ES-I3 (cell line): ENCODE results near the gene CEP57.
"Not testable (repeated sequence)": the region's sequence is repeated elsewhere in the genome, so short reads cannot be mapped to it uniquely, and the experiment has no call there.

Experiments used
- H3K36me3 ChIP-seq: 2 replicates; pipeline ENCODE4 v1.6.1; 2013; ENCODE audit warnings: mild to moderate bottlenecking, low read length, control low read depth, moderate library complexity; ENCODE audit not compliant: insufficient read depth
- H3K4me1 ChIP-seq: 2 replicates; pipeline ENCODE4 v1.6.1; 2013; ENCODE audit warnings: mild to moderate bottlenecking, control low read depth, low read length; ENCODE audit not compliant: insufficient read depth
- H3K9ac ChIP-seq: 2 replicates; pipeline ENCODE4 v1.6.1; 2013; ENCODE audit warnings: low read depth, mild to moderate bottlenecking, low read length, moderate library complexity
- H3K9me3 ChIP-seq: 2 replicates; pipeline ENCODE4 v1.6.1; 2013; ENCODE audit warnings: mild to moderate bottlenecking, low read length, moderate library complexity; ENCODE audit not compliant: control insufficient read depth, insufficient read depth

Gene CEP57

GRCh38 chr11:95790933-95791708 is 823 bp downstream of the CEP57 start:
- no peaks in the 10 kb centered on the region for H3K36me3 ChIP-seq
- peak overlapping the region; percentile 81 for H3K9ac ChIP-seq
- no peaks in the 10 kb centered on the region for H3K9me3 ChIP-seq
- H3K4me1 ChIP-seq, result no peaks in the 10 kb centered on the region; the same call in 1 of the 2 replicates

DNA sequence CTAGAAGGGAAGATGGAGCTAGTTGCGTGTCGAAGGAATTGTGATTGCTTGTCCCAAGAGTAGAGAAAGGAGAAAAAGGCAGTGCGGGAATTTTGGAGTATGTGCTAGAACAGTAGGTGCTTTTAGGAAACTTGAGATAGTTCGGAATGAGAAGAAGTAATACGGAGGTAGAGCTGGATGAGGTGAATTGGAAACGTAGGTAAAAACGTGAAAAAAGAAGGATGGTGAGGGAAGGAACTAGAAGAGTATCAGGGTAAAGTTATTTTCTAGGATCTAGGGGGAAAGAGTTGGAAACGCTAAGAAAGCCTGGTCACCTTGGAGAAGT is 1.4 kb downstream of the CEP57 start:
- no peaks in the 10 kb centered on the region for H3K36me3 ChIP-seq
- H3K9me3 ChIP-seq, result no peaks in the 10 kb centered on the region
- H3K9ac ChIP-seq, result peak overlapping the region; percentile 81
- no peaks in the 10 kb centered on the region; the same call in 1 of the 2 replicates for H3K4me1 ChIP-seq

DNA sequence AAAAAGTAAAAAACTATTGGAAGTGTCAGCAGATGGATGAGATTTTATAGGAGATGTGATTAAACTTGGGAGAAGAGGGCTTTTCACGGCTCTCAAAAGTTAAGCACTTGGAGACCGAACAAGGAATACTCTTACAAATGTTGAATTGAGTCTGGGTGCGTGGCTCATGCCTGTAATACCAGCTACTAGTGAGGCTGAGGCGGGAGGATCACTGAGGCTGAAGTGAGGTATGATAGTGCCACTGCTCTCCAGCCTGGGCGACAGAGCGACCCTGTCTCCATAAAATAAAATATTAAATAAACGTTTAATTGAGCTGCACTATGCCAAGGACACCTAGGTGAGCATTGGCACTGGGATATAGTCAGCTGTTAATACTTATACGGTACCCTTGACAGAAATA is 1.9 kb downstream of the CEP57 start:
- 0 out of 2 replicates have a peak overlapping the region, but pooled peaks have one; percentile 81 for H3K9ac ChIP-seq

DNA sequence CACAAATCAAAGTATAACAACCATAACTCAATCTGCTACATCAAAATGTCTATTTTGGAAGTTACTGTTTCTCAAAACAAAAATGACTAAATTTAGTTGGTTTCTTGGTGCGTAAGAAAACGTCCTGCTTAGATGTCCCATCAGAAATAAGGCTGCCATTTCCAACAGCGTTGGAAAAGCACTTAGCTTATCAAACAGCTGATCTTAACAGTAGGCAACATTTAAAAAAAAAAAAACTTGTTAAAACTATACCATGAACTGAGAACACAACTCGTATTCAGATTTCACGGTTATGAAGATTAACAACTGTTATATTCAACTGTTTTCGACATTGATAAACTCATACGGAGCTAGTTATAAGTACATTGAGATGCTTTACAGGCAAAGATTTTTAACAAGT is 2.4 kb downstream of the CEP57 start:
- Histone ChIP-seq H3K9me3 (no peaks in the 10 kb centered on the region), H3K9ac (no peak overlapping the region), H3K36me3 (no peaks in the 10 kb centered on the region), H3K4me1 (no peaks in the 10 kb centered on the region; the same call in 1 of the 2 replicates)

More for the DNA sequence above, 1.9 kb downstream of the CEP57 start:
- Histone ChIP-seq H3K4me1 (no peaks in the 10 kb centered on the region; the same call in 1 of the 2 replicates), H3K36me3 (no peaks in the 10 kb centered on the region), H3K9me3 (no peaks in the 10 kb centered on the region)

- no peaks in the 10 kb centered on the region; the same call in 1 of the 2 replicates for H3K4me1 ChIP-seq
- H3K9me3 ChIP-seq, result no peaks in the 10 kb centered on the region
- no peak overlapping the region for H3K9ac ChIP-seq
- no peaks in the 10 kb centered on the region for H3K36me3 ChIP-seq
These were observed 2.8 kb downstream of the CEP57 start for GRCh38 chr11:95793116-95793515.

- no peaks in the 10 kb centered on the region; the same call in 1 of the 2 replicates for H3K4me1 ChIP-seq
These were observed 3.8 kb downstream of the CEP57 start for GRCh38 chr11:95794086-95794485.

DNA sequence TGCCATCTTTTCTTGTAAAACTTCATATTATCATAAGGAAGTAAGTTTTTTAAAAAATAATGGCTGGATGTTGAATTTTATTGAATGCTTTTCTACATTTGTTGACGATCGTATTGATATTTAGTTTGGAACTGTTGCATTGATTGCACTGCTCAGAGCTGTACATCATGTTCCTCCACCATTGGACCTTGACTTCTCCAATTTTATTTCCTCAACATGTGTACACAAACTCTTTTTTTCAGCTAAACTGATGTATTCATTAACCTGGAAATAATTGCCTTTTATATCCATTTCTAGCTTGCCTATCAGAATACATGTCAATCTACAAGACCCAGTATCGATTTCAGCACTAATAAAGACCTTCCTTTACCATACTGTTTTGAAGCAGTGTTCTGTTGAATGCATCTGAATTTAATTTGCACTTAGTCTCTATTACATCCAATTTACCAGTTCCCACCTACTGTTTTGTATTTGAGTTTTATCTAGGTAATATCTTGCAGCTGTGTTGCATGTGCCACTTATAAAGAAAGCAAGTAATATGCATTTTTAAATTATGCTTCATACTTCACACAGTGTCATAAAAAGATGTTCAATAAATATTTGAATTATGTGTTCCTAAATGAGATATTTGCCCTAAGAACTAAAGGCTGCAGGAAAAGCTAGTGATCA is 5.5 kb downstream of the CEP57 start:
- Histone ChIP-seq H3K9me3 (no peaks in the 10 kb centered on the region), H3K4me1 (no peaks in the 10 kb centered on the region; the same call in 1 of the 2 replicates), H3K36me3 (peaks cover 8% of the 10 kb centered on the region; the same call in 1 of the 2 replicates), H3K9ac (no peak overlapping the region)

More at GRCh38 chr11:95794086-95794485, 3.8 kb downstream of the CEP57 start:
- Histone ChIP-seq H3K9ac (no peak overlapping the region), H3K9me3 (no peaks in the 10 kb centered on the region), H3K36me3 (no peaks in the 10 kb centered on the region)

DNA sequence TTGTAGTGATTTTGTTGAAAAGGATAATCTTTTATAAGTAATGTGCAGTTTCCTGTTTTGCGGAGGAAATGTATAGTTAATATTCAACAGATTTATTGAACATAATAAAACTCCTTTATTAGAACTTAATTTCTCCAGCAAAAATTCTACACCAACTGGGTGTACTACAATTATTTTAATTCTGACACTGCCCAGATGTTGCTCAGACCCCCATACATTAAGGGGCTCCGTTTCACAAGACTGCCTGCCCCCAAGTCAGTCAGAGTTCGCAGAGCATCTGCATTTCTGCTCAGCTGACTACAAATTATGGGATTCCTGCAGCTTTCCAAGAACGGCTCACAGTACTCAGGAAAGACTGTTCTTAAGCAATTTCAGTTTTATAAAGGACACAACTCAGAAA is 6.2 kb downstream of the CEP57 start:
- Histone ChIP-seq H3K36me3 (peaks cover 8% of the 10 kb centered on the region; the same call in 1 of the 2 replicates), H3K4me1 (no peaks in the 10 kb centered on the region; the same call in 1 of the 2 replicates), H3K9me3 (no peaks in the 10 kb centered on the region), H3K9ac (no peak overlapping the region)

GRCh38 chr11:95799546-95799945 is 9.2 kb downstream of the CEP57 start:
- peaks cover 8% of the 10 kb centered on the region; the same call in 1 of the 2 replicates for H3K36me3 ChIP-seq
- H3K9me3 ChIP-seq, result no peaks in the 10 kb centered on the region
- H3K4me1 ChIP-seq, result no peaks in the 10 kb centered on the region
- H3K9ac ChIP-seq, result no peak overlapping the region

DNA sequence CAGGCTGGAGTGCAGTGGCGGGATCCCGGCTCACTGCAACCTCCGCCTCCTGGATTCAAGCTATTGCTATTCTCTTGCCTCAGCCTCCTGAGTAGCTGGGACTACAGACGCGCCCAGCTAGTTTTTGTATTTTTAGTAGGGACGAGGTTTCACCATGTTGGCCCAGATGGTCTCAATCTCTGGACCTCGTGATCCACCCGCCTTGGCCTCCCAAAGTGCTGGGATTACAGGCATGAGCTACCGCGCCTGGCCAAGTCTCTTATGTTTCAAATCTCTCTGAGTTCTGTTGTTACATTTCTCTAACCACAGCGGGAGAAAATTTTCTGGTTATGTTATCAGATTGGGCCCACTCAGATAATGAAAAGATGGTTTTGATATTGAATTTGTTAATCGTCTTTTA is 10.1 kb downstream of the CEP57 start:
- H3K9ac ChIP-seq, result no peak overlapping the region
- H3K9me3 ChIP-seq, result peaks cover 3% of the 10 kb centered on the region; the same call in 1 of the 2 replicates
- H3K4me1 ChIP-seq, result no peaks in the 10 kb centered on the region
- peaks cover 8% of the 10 kb centered on the region; the same call in 1 of the 2 replicates for H3K36me3 ChIP-seq

DNA sequence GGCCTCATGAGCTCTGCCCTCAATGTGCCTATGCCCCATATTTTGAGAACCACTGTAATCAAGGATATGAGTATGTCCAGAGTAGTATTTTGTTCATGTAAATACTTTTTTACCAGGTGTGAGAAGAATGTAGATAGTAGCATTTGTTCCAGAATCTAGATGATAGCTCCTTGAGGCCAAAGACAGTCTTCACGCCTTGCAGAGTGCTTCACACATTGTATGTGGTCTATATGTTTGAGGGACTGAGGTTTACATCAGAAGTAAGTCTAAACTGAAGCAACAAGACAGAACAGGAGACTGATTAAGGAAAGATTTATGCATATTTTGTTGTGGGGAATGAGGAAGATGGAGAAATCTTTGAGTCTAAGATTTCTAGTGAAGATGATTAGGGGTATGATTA is 12.5 kb downstream of the CEP57 start:
- Histone ChIP-seq H3K4me1 (no peaks in the 10 kb centered on the region), H3K36me3 (peaks cover 18% of the 10 kb centered on the region), H3K9me3 (peaks cover 7% of the 10 kb centered on the region; the same call in 1 of the 2 replicates), H3K9ac (no peak overlapping the region)

DNA sequence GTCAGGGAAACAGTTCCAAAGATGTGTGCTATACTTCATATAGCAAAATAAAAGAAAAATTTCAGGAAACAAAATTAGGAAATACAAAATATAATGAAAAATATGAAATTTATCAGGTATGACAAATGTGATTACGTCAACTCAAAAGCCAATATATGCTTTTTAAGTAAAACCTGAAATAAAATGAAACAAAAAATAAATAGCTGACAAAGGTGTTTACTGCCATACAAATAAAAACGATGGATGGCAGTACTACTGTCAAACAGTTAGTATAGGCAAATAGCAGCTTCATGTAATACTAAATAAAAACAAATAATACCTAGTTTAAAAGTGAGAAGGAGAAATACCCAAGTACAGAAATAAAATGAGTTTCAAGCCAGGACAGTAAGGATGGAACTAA is 13.7 kb downstream of the CEP57 start:
- peaks cover 7% of the 10 kb centered on the region; the same call in 1 of the 2 replicates for H3K9me3 ChIP-seq
- H3K9ac ChIP-seq, result no peak overlapping the region
- H3K36me3 ChIP-seq, result peaks cover 18% of the 10 kb centered on the region
- no peaks in the 10 kb centered on the region for H3K4me1 ChIP-seq

DNA sequence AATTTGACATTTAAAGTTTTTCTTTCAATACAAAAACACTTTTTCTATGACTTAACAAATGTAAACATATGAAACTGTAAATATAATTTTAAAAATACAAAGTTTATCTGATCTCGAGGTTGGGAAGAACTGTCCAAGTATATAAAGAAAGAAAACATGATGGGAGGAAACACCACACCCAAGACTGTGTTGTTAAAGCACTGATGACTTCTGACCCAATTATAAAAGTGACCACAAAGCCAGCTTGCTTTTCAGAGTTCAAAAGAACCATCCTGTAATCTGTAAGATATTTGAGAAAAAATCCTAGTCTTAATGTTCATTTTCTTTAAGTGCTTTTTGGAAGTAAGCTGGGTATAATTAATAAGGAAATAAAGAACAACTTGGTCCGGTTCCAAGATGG is 15.6 kb downstream of the CEP57 start:
- H3K36me3 ChIP-seq, result peaks cover 9% of the 10 kb centered on the region; the same call in 1 of the 2 replicates
- no peaks in the 10 kb centered on the region for H3K4me1 ChIP-seq
- H3K9ac ChIP-seq, result no peak overlapping the region
- peaks cover 7% of the 10 kb centered on the region; the same call in 1 of the 2 replicates for H3K9me3 ChIP-seq

GRCh38 chr11:95806464-95806863 is 16.2 kb downstream of the CEP57 start:
- not testable (repeated sequence) for H3K9me3 ChIP-seq, H3K36me3 ChIP-seq, H3K9ac ChIP-seq, H3K4me1 ChIP-seq

DNA sequence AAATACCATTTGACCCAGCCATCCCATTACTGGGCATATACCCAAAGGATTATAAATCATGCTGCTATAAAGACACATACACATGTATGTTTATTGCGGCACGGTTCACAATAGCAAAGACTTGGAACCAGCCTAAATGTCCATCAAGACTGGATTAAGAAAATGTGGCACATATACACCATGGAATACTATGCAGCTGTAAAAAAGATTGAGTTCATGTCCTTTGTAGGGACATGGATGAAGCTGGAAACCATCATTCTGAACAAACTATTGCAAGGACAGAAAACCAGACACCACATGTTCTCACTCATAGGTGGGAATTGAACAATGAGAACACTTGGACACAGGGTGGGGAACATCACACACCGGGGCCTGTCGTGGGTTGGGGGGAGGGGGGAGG is 20.8 kb downstream of the CEP57 start:
- not testable (repeated sequence) for H3K36me3 ChIP-seq, H3K9me3 ChIP-seq, H3K9ac ChIP-seq, H3K4me1 ChIP-seq
